Stimulated activated CD4-positive, alpha-beta T cell treated with anti-CD3 and anti-CD28 coated beads, Interleukin-15, amount 100 ng/mL, for 24 hours (primary cell): ENCODE results near the gene ARHGAP6.
"Not testable (repeated sequence)": the region's sequence is repeated elsewhere in the genome, so short reads cannot be mapped to it uniquely, and the experiment has no call there.

Experiments used
- DNase-seq: peaks from one replicate; pipeline ENCODE4 v3.0.0-alpha.2; 2020

Gene ARHGAP6

DNA sequence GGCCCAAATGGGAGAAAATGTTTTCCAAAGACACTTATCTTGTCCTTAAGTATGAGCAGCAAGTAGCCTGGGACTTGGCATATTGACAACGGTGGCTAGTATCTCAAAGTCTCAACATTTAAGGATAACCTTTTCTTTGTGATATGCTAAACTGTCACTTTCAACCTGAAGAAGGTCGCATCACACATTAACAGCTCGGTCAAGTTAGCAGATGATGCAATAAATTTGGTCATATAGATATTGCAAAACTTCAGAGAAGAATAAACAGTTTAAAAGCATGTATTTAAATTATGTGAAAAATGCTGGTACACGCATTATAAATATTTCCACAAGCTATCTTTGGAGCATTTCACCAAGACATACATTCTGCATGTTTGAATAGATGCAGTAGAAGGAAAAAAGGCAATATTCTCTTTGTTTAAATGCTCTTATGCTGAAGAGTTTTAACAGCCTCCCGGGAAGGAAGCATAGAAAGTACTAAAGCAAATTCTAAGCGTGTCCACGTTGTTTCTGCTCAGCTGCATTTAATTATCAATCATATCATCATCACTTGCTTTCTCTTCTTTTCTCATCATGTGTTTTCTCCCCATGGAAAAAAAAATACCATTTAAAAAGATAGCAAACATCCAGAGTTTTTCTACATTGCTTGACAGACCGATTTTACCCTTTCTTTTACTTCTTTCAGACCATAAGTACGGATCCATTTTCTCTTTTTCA lies 24.2 kb downstream of the ARHGAP6 start:
- DNase-seq, result no peak

DNA sequence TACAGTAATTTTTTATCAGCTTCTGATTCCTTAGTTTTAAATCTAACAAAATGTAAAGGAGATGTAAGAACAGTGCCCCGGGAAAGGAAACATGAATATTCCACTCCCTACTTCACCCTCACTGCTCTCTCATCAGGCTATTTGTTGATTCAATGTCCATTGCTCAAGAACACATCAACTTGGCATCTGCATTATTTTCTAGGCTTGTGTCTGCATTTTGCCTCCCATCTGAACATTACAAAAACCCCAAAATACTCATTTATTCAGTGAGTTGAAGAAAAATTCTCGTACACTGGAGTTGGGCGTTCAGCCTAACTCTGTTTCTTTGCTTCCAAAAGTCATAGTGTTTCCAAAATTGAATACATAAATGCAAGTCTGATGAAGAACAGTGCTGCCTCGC lies 25.6 kb downstream of the ARHGAP6 start:
- DNase-seq, result no peak

DNA sequence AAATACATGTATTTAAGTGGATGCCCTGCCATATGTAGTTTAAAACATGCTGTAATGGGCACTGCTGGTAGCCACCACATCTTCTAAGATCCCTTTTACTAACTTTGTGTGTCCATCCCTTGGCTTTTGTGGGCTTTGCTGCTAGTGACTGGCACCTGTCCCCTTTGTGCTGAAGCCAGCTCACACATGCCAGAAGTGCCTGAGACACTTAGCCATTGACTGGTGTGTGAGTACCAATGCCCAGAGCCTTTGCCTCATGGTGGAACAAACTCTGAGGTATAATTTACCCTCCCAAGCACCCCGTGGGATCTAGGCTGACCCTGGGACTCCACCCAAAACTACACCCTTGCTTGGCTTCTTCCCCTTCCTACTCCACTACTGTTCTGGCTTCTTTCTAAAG lies 33.0 kb downstream of the ARHGAP6 start:
- no peak for DNase-seq

DNA sequence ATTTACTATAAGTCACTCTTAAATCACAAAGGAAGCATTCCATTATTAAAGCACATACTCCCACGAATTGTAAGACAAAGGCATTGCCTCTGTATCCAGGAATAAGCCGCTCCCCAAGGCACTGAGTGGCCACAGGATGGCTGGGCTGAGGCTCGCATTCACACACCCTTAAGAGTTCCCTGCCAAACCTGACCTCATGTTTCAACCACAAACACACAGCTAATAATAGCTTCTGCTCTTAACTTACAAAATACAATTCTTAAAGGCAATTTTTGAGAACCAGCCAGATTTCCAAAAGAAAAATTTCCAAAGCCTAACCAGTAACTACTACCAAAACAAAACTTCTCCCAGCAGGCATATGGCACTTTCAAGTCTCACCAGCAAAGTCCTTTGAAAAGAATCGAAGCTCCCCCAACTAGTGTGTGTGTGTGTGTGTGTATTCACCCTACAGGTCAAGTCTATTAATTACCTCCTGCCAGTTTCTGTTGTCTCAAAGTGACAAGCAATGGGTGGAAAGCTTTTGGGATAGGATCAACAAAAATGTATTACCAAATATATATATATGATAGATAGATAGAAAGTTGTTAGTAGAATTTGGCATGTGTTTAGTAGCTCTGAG lies 36.0 kb downstream of the ARHGAP6 start:
- DNase-seq, result no peak

DNA sequence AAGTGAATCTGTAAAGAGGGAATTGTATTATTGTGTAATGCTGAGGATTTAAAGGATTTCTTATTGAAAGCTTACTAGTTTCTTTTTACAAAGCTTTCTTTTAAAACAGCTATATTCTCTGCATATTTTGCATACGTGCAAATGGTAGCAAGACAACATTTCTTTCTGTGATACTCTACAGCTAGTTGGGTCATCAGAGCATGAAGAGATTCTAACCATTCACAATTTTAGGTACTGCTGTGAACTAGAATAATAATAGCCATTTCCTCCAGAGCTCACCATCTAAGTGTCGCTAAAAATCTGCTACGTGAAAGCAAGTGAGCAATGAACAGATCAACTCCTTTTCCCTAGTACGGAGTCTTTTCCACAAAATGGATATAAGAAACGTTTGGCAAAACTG lies 37.3 kb downstream of the ARHGAP6 start:
- no peak for DNase-seq

DNA sequence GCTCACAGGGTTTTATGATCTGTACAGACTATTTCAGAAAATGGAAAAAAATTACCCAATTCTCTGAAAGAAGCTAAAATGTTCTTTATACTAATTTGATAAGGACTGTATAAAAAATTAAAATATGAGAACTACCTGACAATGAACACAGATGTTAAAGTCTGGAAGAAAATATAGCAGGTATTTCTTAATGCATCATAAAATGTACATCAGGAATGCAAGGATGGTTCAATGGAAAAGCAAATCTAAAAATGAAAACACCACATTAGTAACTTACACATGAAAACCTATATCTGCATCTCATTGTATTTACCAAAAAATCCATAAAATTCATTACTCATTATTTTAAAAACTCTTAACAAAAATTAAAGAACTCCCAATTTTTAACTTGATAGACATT lies 39.4 kb downstream of the ARHGAP6 start:
- no peak for DNase-seq

DNA sequence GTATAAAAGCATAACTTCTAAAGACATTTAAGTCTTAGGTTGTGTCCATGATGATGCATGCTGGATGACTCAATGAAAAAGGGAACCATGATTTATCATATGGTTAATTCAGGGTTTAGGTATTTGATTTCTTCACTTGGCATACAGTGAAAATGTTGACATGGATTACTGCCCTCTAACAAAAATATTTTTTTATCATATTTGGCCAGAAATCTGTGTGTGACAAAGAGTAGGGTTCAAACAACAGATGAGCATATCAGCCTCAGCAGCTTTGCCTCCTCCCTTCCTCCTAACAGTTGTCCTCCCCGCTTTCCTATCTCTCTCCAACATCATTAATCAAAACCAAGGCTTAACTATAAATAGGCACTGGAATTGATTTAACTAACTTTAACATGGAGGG lies 46.3 kb downstream of the ARHGAP6 start:
- DNase-seq, result no peak

DNA sequence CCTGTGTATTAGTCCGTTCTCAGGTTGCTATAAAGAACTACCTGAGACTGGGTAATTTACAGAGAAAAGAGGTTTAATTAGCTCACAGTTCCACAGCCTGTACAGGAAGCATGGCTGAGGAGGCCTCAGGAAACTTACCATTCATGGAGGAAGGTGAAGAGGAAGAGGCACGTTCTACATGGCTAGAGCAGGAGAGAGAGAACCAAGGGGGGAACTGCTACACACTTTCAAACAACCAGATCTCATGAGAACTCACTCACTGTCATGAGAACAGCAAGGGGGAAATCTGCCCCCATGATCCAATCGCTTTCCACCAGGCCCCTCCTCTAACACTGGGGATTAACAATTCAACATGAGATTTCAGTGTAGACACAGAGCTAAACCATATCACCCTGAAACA lies 51.5 kb downstream of the ARHGAP6 start:
- DNase-seq, result not testable (repeated sequence)

DNA sequence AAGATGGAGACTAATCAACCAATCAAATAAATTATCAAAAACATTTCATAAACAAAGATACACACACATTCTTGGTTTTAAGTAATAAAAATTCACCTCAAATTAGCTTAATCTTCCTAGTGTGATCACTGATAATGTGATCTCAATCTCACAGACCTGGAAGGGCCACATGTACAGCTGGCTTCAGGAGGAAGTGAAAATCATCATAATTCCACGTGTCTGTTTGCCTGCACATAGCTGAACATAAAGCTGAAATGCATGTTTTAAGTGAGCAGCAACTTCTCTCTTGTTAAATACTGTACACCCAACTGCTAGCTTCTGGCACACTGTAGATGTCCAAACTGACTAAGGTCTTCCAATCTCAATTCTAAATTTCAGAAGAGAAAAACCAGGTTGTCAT lies 53.8 kb downstream of the ARHGAP6 start:
- no peak for DNase-seq

DNA sequence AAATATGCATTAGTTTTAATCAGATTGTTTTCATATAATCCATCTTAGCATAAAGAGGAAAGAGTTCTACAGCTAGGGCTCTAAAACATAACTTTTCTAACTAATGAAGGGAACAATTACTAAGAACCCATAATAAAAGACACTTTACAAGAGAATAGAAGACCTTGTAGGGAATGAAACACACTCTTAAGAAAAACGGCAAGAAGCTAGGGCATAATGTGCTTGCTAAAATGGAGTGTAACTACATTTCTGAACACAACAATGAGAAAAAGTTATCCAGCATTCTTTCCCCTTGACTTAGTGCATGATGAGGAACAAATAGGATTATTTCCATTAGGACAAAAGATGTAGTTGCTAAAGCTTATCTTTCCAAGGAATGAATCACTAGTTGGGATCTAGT lies 54.6 kb downstream of the ARHGAP6 start:
- no peak for DNase-seq

DNA sequence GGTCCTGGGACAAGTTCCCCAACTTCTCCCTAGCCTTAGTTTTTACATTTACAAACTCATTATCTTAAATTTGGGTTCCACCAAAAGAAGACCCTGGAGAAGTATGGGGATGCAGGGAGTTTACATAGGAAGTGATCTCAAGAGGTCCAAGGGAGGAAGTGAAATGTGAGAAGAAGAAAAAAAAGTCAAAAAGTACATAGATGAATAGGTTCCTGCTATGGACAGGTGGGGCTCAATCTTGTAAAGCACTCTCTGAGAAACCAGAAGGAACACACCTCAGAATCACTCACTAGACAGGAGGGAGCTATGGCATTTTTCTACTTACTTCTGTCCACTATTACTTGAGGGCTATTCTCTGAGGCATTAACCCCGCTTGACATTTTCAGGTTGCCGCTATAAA lies 56.6 kb downstream of the ARHGAP6 start:
- no peak for DNase-seq

DNA sequence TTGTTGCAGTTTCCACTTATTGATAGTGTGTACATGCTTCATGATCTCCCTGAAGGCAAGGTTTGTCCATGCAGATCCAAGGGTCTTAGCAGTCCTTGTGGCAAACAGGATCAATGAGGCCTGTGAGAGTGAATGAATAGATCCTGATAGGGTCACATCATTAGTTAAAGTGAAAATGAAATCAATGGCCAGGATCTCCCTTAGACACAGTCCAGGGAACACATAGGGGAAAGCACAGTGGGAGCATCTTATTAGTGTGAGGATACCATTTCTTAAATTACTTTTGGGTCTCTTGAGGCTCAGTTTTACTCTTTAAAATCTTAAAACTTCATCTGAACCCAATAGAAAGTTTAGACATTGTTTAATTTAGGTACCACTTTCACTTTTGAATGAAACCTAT lies 59.3 kb downstream of the ARHGAP6 start:
- no peak for DNase-seq

DNA sequence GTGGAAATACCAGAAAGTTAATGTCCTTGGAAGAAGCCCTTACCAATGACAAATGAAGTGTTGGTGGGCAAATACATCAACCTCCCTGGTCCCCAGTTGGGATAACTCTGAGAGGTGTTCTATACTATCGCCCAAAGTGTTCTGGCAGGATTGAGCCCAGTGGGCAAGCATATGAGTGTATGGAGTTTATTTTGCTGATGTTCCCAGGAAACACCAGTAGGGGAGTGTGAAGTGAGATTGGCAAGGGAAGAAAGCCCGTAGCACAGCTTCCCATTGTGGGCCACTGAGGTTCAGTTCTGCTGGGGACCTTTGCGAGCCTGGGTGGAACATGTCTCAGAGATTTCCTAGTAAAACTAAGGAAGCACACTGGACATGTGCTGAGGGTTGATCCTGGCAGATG lies 65.1 kb downstream of the ARHGAP6 start:
- DNase-seq, result no peak

DNA sequence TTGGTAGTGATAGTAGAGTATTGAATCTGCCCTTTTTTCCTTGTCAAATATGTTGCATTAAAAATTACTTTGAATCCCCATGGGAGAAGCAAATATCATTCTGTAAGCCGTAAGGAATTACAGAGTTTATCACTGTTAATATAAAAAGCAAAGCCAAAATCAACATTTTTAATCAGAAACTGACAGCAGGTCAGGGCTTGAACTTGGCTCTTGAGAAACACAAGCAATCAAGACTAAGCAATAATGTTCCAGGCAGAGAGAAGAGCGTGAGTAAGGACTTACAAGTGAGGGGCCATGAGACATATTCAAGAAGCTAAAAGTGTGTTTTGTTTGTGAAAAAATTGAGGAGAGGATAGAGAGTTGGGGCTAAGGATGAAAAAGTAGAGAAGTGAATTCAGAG lies 68.2 kb downstream of the ARHGAP6 start:
- no peak for DNase-seq

DNA sequence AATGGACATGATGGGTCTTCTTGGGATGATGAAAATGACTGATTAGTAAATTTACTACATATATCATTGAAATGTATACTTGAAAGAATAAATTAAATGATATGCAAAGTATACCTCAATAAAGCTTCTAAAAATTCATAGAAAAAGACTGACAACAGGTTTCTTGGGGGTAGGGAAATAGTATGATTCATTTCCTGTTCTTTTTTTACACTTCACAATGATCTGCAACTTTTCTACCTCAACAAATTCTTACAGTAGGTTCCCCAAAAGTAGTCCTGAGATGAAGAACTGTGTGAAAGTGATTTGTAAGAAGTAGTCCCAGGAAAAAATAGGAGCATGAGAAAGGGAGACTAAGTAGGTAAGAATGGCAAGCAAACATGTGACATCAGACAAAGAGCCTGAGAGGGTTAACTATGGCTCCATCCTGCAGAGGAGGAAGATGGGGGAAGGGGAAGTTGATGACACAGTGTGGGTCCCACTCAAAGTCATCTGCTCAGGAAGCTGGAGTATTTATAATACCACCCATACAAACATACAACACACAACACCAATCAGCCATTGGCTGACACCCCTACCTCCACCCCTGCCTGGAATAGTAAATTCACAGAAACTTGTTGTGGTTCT lies 73.9 kb downstream of the ARHGAP6 start:
- DNase-seq, result no peak

DNA sequence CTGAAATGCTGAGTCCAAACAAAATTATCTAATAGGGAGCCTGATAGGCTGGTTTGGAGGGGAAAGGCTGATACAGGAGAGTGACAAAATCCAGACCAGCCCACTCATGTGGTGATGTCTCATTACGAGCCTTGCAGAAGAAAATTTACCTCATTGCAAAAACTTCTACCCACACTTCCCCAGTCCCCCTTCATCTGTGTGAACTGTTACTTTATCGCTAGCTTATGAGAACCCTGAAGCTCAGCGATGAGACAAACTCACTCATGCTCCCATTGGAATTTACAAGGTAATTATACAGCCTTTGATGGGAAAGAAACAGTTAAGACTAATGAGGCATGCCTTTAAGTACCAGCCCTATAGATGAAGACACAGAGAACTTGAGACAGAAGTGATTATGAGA lies 76.1 kb downstream of the ARHGAP6 start:
- no peak for DNase-seq

DNA sequence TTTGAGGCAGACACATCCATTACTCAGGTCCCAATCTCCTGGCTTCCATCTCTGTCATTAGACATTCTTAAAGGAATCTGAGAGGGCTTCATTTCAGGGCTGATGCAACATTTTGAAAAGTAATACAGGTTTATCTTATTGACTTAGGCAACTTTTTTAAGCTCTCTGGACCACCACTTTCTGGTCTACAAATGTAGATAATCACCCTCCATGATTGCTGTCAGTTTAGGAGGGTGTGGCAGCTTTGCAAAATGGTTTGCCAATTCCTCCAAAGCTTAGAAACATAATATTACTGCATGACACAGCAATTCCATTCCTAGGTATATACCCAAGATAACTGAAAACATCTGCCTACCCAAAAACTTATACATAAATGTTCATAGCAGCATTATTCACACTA lies 77.6 kb downstream of the ARHGAP6 start:
- no peak for DNase-seq

DNA sequence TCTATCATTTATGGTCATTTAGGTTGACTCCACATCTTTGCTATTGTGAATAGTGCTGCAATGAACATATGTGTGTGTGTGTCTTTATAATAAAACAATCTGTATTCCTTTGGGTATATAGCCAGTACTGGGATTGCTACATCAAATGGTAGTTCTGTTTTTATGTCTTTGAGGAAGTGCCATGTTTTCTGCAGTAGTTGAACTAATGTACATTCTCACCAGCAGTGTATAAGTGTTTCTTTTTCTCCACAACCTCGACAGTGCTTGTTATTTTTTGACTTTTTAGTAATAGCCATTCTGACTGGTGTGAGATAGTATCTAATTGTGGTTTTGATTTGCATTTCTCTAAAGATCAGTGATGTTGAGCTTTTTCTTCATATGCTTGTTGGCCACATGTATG lies 80.5 kb downstream of the ARHGAP6 start:
- no peak for DNase-seq

DNA sequence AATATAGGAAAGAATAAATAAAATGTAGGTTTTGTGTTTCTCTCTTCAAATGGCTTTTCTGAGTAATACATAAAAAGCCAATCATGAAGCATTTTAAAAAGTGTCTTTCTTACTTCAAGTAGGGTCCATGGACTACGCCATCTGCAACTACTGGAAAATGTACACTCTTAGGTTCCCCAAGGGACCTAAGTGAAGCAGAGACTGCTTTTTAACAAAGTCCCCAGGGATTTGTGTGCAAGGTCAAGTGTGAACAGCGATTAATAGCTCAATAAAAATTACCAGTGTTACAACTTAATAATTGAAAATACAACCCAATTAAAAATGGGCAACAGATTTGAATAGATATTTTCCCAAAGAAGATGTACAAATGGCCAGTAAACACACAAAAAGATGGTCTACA lies 84.9 kb downstream of the ARHGAP6 start:
- no peak for DNase-seq

DNA sequence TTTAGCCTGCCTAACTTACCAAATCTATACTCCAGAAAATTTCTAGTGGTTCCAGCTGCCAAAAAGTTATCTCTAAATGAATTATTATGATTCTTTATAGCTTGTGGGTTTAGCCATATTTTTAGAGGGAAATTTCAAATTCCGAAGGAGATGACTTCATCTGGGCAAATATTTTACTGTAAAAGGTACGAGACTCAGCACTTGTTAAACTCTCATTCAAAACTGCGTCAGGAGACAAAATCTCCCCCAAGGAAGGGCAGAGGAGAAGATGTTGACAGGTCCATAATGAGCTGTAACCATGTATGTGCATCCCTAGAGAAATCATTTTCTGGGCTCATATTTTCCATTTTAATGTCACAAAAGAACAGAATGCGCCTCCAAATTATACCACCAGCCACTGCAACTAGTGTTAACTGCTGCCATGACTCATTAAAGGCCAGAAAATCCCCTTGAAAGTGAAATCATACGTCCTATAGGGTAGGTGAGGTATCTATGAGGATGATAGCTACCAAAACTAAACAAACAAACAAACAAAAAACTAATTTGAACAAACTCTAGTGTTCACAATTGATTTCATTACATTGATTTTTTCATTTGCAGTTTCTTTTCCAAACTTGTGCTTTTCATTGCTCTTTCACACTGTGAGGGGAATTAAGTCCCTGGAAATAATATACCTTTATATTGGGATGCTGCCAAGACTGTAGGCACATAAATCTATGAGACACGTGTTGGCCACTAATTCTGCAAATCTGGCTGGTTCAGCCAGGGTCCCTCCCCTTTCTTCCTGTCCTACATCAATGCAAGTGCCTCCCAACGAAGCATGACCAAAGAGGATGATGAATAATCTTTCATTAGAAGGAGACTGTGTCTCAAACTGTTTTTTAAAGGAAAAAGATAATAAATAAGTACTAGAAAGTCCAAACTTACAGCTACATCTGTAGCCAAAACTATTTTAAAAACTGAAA lies 85.8 kb downstream of the ARHGAP6 start:
- no peak for DNase-seq

DNA sequence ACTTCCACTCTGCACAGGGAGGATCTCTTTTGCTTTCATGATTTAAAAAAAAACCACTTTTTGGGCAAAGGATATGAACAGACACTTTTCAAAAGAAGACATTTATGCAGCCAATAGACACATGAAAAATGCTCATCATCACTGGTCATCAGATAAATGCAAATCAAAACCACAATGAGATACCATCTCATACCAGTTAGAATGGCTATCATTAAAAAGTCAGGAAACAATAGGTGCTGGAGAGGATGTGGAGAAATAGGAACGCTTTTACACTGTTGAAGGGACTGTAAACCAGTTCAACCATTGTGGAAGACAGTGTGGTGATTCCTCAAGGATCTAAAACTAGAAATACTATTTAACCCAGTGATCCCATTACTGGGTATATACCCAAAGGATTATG lies 87.4 kb downstream of the ARHGAP6 start:
- not testable (repeated sequence) for DNase-seq

DNA sequence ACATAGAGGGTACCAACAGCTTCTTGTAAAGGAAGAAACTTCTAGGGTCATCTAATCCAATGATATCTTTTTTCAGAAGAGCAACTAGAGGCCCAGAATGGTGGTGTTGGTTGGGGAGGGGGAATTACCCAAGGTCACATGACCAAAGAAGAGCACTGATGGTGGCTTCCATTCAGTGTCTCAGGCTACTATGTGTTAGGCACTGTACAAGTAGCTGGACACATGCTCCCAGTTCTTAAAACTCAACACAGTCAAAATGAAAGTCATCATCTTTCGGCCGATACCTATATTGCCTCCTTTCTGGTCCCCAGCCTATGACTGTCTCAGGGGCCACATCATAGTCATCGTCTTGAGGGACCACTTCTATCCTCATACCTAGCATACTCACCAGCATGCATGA lies 88.1 kb downstream of the ARHGAP6 start:
- DNase-seq, result no peak

DNA sequence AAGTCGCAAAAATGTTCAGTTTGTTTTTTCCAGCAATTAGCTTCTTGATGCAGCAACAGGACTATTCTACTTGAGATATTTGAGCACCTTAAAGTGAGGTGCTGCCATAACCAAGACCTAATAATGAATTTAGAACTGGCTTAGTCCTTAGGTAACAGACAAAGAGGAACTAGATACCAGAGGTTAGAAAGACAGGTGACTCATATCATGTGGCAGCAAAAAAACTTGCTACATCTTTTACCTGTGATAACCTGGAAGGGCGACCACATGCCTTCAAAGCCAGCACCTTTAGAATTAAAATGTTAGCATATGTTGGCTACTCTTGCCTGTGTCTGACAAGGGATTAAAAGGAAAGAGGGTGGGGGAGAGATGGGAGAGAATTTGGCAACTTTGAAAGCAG lies 90.4 kb downstream of the ARHGAP6 start:
- DNase-seq, result no peak
